ELF-1 (cell line): ENCODE results near the gene KIAA1755.

ENCODE experiments used
- DNase-seq: peaks from one replicate; pipeline ENCODE4 v3.0.0-alpha.2; 2016; ENCODE audit warnings: low read depth, low spot score

KIAA1755 gene

DNA sequence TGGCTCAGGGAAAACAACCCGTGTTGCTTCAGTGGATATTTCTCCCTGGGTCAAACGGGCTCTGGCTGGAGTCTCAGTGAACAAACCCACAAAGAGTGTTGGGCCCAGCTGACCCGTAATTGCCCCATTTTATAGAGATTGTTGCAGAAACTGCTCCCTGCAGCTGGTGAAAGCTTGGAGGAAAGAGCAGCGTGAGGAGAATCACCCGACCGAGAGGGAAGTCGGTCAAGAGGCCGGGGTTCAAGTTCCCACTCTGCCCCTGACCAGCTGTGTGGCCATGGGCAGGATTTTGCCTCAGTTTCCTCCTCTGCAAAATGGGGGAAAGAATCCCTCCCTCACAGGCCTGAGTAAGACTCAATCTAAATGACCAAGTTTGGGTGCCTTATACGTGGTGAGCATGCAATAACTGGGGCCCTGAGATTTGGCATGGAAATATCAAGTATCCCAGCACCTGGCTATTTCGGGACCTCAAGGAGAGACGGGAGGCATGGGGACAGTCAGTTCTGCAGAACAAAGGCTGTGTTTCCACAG, 93.8 kb downstream of the KIAA1755 start:
- DNase-seq, result no peak

- DNase-seq, result peak; percentile 39
These were observed 94.4 kb downstream of the KIAA1755 start for GRCh38 chr20:38165966-38166702.

DNA sequence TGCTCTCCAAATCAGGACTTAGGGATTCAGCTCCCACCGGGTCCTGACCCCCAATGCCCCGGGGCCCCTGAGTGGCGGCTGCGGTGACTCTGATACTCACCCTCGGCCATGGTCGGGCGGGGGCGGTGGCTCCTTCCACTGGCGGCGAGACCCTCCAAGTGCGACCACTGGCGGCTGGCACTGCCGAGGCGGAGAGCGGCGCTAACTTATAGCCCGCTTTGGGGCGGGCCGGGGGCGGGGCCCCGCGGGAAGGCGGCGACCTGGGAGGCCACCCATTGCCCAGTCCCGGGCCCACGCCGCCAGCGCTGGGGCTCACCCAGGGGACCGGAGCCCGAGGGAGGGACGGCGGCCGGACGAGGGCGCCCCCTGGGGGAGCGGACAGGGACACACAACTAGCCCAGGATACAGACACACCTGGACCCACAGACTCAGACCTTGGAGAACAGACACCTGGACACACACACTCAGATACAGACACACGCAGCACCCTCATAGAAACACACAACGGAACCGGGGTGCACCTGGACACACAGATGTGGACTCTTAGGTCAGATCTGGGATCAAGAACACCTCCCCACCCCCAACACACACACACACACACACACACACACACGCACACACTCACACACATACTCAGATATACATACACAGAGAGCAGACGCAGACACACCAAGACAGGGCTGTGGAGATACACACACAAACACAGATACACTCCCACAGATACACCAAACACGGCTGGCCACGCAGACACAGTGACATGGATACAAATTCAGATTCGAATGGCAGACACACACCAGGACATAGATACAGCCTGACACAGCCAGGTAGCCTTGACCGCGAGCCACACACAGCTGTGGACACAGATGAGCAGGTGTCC, 95.2 kb downstream of the KIAA1755 start, which contains the start of gene TGM2:
Gene TGM2, minus strand, starts transcription at position 182 of the 877 bp plus-strand sequence. Its CDS starts 72 bp downstream, at position 110.
- peak; percentile 77 for DNase-seq

- no peak for DNase-seq
These were observed 95.9 kb downstream of the KIAA1755 start for GRCh38 chr20:38164624-38165088.

- DNase-seq, result no peak
These were observed 96.5 kb downstream of the KIAA1755 start for GRCh38 chr20:38164069-38164468.

- no peak for DNase-seq
These were observed 97.4 kb downstream of the KIAA1755 start for GRCh38 chr20:38162878-38163875.

GRCh38 chr20:38162149-38162548, 98.4 kb downstream of the KIAA1755 start:
- no peak for DNase-seq

- DNase-seq, result no peak
These were observed 99.1 kb downstream of the KIAA1755 start for GRCh38 chr20:38161412-38161774.
